ENCODE measurements around the gene AKAP13. TPM values are rescaled to one million over a fixed set of nuclear protein-coding genes. Genes with fewer than 3 reads are reported as not detected.
A peak's percentile ranks its signal among the peaks of the same experiment; 100 is the strongest.

The AKAP13 gene
- polyA plus RNA-seq, 2 of the 4 experiments (the other 2 are of a cell fraction) = 20.4 to 28.8 TPM

DNA sequence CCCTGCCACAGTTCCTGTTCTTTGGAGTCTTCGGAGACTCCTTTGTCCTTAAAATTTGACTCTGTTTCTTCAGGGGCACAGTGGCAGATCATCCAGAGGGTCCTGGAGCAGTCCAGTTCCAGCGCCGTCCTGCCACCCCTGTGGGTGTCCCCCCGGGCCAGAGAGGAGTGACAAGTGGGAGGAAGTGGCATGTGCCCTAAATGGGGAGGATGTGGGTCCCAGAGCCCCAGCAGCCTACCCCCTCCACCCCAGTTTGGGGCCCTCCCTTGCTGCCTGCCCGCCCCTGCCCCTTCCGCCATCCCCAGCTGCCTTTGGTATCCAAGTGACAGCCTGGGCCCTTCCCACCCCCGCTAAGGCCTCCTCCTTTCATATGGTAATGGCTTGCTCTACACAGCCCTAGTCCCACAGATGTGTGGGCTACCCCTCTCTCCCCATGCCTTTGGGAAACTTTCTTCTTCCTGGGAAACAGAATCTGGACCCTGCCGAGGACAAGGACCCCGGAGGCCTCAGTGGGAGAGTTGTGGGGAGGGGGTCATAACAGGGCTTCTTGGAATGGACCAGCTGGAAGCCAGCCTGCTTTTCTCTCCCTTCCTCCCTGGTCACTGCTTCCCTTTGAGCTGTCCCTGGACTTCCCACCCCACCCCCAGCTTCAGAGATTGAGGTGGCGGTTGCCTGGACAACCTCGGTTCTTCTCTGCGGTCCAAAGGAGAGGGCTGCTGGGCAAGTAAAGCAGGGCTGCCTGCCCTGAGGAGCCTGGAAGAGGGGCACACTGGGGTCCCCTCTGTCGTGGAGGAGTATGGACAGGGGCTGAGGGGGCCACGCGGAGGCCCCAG lies 371.1 kb downstream of the AKAP13 start:
- WGBS (ENCODE audit: missing lambda C conversion rate) = 77% methylated on average over 11 of the region's 15 CpGs
- Histone ChIP-seq H3K4me1 (no peaks in the 10 kb centered on the region), H3K4me2 (no peak overlapping the region), H3K4me3 (no peak overlapping the region), H3K9me3 (no peaks in the 10 kb centered on the region), H3K27ac (0 out of 6 replicates have a peak overlapping the region, but pooled peaks of 1 of the 2 experiments have one; percentile 8)
- TF ChIP-seq, protein P1, sequence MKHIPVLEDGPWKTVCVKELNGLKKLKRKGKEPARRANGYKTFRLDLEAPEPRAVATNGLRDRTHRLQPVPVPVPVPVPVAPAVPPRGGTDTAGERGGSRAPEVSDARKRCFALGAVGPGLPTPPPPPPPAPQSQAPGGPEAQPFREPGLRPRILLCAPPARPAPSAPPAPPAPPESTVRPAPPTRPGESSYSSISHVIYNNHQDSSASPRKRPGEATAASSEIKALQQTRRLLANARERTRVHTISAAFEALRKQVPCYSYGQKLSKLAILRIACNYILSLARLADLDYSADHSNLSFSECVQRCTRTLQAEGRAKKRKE (CRISPR knock-in tag; IDR thresholded peaks at IDR 0.05; ENCODE audit: low read depth) = no peak
- TF ChIP-seq, protein P2, sequence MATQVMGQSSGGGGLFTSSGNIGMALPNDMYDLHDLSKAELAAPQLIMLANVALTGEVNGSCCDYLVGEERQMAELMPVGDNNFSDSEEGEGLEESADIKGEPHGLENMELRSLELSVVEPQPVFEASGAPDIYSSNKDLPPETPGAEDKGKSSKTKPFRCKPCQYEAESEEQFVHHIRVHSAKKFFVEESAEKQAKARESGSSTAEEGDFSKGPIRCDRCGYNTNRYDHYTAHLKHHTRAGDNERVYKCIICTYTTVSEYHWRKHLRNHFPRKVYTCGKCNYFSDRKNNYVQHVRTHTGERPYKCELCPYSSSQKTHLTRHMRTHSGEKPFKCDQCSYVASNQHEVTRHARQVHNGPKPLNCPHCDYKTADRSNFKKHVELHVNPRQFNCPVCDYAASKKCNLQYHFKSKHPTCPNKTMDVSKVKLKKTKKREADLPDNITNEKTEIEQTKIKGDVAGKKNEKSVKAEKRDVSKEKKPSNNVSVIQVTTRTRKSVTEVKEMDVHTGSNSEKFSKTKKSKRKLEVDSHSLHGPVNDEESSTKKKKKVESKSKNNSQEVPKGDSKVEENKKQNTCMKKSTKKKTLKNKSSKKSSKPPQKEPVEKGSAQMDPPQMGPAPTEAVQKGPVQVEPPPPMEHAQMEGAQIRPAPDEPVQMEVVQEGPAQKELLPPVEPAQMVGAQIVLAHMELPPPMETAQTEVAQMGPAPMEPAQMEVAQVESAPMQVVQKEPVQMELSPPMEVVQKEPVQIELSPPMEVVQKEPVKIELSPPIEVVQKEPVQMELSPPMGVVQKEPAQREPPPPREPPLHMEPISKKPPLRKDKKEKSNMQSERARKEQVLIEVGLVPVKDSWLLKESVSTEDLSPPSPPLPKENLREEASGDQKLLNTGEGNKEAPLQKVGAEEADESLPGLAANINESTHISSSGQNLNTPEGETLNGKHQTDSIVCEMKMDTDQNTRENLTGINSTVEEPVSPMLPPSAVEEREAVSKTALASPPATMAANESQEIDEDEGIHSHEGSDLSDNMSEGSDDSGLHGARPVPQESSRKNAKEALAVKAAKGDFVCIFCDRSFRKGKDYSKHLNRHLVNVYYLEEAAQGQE (IDR thresholded peaks at IDR 0.05) = no peak
- TF ChIP-seq HDAC2 (IDR thresholded peaks at IDR 0.05) = no peak
- no peak for TF ChIP-seq CHD4 (IDR thresholded peaks at IDR 0.05; ENCODE audit: borderline replicate concordance)
- TF ChIP-seq CBX2 (IDR thresholded peaks at IDR 0.05; ENCODE audit: borderline replicate concordance, low read depth) = no peak
- no peak for TF ChIP-seq GATA3 (IDR thresholded peaks at IDR 0.05; ENCODE audit: borderline replicate concordance)
- ChIA-PET CTCF (interaction anchor here (1.0 to 2.8 kb wide), 4 partner anchors 20 to 456 kb away, joined by 3 to 12 read pairs (median 6); no protein-coding TSS in a partner anchor), POLR2A (no interaction called here)
- ATAC-seq = peak in 1 of 2 experiments; percentile 29; a peak in 4 of 6 replicates
- no peak for FAIRE-seq
- DNase-seq (ENCODE audit: low read depth in 1 of 2, low spot score in 1 of 2) = no peak

DNA sequence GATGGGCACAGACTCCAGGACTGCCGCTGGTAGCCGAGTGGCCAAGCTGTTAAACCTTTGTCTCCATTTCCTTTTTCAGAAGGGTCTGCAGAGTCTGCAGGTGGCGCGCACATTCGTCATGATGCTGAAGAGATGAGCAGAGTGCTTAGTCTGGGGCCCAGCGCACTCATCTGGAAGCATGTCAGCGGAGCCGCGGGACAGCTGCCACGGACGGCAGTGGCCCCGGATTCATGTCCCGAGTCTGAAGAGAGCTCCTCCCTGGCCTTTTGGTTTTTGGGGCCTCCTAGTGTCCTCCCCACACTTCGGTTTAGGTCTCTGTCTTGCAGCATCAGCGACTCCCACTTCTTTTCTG lies 371.7 kb downstream of the AKAP13 start:
- DNase-seq (ENCODE audit: low read depth in 1 of 2, low spot score in 1 of 2) (no peak), FAIRE-seq (no peak), ATAC-seq (no peak; a peak in 1 of 6 replicates)
- TF ChIP-seq GATA3 (IDR thresholded peaks at IDR 0.05; ENCODE audit: borderline replicate concordance) = no peak
- TF ChIP-seq HEYL (CRISPR knock-in tag; IDR thresholded peaks at IDR 0.05) = no peak
- TF ChIP-seq, protein P3, sequence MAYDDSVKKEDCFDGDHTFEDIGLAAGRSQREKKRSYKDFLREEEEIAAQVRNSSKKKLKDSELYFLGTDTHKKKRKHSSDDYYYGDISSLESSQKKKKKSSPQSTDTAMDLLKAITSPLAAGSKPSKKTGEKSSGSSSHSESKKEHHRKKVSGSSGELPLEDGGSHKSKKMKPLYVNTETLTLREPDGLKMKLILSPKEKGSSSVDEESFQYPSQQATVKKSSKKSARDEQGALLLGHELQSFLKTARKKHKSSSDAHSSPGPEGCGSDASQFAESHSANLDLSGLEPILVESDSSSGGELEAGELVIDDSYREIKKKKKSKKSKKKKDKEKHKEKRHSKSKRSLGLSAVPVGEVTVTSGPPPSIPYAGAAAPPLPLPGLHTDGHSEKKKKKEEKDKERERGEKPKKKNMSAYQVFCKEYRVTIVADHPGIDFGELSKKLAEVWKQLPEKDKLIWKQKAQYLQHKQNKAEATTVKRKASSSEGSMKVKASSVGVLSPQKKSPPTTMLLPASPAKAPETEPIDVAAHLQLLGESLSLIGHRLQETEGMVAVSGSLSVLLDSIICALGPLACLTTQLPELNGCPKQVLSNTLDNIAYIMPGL (CRISPR knock-in tag; IDR thresholded peaks at IDR 0.05; ENCODE audit: borderline replicate concordance) = no peak
- no peak for TF ChIP-seq NR3C1 (IDR thresholded peaks at IDR 0.05)
- no peak for TF ChIP-seq JUNB (IDR thresholded peaks at IDR 0.05)
- TF ChIP-seq, protein P4, sequence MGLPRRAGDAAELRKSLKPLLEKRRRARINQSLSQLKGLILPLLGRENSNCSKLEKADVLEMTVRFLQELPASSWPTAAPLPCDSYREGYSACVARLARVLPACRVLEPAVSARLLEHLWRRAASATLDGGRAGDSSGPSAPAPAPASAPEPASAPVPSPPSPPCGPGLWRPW (IDR thresholded peaks at IDR 0.05) = no peak
- no peak for TF ChIP-seq TFCP2L1 (CRISPR knock-in tag; IDR thresholded peaks at IDR 0.05)
- no peak for TF ChIP-seq HOXB5 (CRISPR knock-in tag; IDR thresholded peaks at IDR 0.05)
- no peak for TF ChIP-seq CHD2 (IDR thresholded peaks at IDR 0.05; ENCODE audit: low read length, partially characterized antibody)
- no peak for TF ChIP-seq SMC3 (IDR thresholded peaks at IDR 0.05)
- TF ChIP-seq, protein P5, sequence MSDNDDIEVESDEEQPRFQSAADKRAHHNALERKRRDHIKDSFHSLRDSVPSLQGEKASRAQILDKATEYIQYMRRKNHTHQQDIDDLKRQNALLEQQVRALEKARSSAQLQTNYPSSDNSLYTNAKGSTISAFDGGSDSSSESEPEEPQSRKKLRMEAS (IDR thresholded peaks at IDR 0.05) = no peak
- no peak for TF ChIP-seq CBX2 (IDR thresholded peaks at IDR 0.05; ENCODE audit: borderline replicate concordance, low read depth)
- no peak for TF ChIP-seq EP300 (IDR thresholded peaks at IDR 0.05)
- TF ChIP-seq, protein P2 (IDR thresholded peaks at IDR 0.05) = no peak
- TF ChIP-seq TP53 (CRISPR knock-in tag; IDR thresholded peaks at IDR 0.05) = no peak
- TF ChIP-seq RFX5 (IDR thresholded peaks at IDR 0.05) = no peak
- TF ChIP-seq, protein P6, sequence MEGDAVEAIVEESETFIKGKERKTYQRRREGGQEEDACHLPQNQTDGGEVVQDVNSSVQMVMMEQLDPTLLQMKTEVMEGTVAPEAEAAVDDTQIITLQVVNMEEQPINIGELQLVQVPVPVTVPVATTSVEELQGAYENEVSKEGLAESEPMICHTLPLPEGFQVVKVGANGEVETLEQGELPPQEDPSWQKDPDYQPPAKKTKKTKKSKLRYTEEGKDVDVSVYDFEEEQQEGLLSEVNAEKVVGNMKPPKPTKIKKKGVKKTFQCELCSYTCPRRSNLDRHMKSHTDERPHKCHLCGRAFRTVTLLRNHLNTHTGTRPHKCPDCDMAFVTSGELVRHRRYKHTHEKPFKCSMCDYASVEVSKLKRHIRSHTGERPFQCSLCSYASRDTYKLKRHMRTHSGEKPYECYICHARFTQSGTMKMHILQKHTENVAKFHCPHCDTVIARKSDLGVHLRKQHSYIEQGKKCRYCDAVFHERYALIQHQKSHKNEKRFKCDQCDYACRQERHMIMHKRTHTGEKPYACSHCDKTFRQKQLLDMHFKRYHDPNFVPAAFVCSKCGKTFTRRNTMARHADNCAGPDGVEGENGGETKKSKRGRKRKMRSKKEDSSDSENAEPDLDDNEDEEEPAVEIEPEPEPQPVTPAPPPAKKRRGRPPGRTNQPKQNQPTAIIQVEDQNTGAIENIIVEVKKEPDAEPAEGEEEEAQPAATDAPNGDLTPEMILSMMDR (IDR thresholded peaks at IDR 0.05) = no peak
- TF ChIP-seq FOXS1 (CRISPR knock-in tag; IDR thresholded peaks at IDR 0.05) = no peak
- no peak overlapping the region for H3K4me3 ChIP-seq
- 96% methylated on average over 15 of the region's 15 CpGs for WGBS (ENCODE audit: missing lambda C conversion rate)
- H3K4me2 ChIP-seq = no peak overlapping the region
- no peaks in the 10 kb centered on the region for H3K4me1 ChIP-seq
- CTCF ChIA-PET = interaction anchor here (0.9 to 2.8 kb wide), 7 partner anchors 10 to 456 kb away, joined by 3 to 12 read pairs (median 4); no protein-coding TSS in a partner anchor
- no peak overlapping the region for H3K27ac ChIP-seq
- no peaks in the 10 kb centered on the region for H3K9me3 ChIP-seq
- POLR2A ChIA-PET = no interaction called here
